Inflammatory macrophage treated with lipopolysaccharide for 1 hour (primary cell): ENCODE results near the gene ELOVL3.

Experiments
- DNase-seq, 2 donors: peaks; one replicate each; pipeline ENCODE4 v3.0.0-alpha.2; 2020 to 2022

Gene ELOVL3

DNA sequence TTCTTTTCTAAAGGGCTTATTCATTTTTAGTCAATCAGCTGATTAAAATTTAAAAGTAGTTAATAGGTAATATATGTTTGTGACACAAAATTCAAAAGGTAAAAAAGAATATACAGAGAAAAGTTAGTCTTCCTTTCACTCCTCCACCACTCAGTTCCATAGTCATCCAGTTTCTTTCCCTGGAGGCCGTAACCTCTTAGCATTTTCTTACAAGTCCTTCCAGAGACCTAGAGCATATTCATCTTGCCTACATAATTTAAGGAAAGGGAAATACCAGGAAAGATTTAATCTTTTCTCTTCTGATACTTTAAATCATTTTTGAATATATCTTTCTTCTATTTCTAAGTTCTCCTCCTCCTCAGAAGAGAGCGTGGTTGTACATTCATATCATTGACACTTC, 29.3 kb downstream of the ELOVL3 start:
- DNase-seq, result no peak

DNA sequence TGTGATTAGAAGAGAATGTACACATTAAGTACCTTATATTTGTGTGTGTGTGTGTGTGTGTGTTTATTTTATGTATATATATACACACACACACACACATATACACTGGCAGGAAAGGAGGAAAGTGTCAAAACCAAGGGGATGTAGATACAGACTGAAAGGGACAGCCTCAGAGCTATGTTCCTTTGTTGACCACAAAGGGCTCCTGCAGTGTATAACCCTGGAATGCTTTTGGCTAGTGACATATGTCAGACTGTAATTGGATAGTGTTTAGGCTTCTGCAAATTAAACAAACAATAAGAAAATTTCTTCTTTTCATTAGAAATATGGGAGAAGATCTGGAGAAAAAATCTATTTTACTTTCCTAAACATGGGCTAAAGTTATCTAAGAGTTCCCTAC, 35.1 kb downstream of the ELOVL3 start:
- no peak for DNase-seq

GRCh38 chr10:102261842-102262241, 35.7 kb downstream of the ELOVL3 start:
- no peak for DNase-seq

DNA sequence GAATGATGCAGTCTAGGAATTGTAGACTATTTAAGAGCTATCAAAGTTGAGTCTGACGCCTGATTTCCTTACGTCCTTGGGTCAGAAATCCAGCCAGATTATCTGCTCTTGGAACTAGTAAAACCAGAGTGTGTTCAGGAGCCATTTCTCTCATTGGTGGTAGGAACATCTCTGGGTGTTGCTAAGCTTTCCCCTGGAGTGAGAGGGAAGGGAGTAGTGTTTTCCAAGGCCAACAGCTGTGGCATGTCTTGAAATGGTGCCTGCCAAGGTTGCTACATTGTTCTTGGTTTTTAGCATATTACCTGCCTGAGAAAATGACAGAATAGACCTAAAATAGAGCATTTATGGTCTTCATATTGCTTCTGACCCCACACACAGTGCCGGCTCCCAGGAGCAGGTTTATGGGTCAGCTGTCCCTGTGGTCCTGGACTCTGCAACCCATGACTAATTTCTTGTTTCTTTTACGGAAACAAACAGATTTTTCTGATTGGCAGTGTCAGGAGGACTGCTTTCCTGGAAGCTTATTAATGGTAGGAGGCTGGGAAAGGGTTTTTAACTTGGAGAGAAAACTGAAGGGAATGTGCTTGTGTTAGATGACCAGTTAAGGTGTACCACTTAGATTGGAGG, 36.8 kb downstream of the ELOVL3 start:
- DNase-seq, result no peak

- DNase-seq, result no peak
Measured at GRCh38 chr10:102264371-102264770, 38.3 kb downstream of the ELOVL3 start.

- DNase-seq, result no peak
Measured at GRCh38 chr10:102266670-102267069, 40.6 kb downstream of the ELOVL3 start.

DNA sequence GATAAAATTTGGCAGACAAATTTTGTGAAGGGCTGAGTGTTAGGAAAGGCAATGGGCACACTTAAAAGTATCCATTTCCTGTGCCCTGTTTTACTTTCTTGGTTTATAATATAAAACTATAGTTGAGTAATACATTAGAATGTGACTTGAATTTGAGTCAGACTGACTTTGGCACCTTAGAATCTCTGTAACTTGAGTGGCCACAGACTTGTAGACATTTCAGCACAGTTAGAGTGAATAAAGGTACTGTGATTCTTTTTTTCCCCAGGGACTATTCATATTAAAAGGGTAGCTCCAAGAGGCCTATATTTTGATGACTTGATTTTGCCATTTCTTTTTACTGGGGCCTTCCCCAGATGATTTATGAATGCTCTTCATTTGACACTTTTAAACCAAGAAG, 41.6 kb downstream of the ELOVL3 start:
- DNase-seq, result no peak

- no peak for DNase-seq
Measured at GRCh38 chr10:102268375-102268888, 42.3 kb downstream of the ELOVL3 start.

- DNase-seq, result peak; percentile 9 to 12
Measured at GRCh38 chr10:102269017-102269416, 42.9 kb downstream of the ELOVL3 start.

GRCh38 chr10:102274062-102274461, 48.0 kb downstream of the ELOVL3 start:
- no peak for DNase-seq

DNA sequence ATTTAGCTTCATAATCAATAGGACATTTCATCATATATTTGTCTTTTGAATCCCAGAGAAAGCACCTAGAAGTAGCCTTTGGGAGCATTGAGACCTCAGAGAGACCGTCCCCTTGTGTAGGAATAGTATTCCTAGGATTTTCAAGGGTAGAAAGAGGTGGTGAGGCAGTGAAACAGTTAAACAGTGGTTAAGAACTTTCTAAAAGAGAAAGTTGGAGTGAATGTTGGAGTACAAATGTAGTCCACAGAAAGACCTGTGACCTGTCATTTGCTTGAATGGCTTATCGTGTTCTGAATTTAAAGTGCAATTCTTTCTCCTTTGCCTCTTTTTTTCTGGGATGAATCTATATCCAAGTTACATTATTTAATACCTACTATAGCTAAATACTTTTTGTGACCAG, 49.2 kb downstream of the ELOVL3 start:
- no peak for DNase-seq

GRCh38 chr10:102279104-102279503, 53.0 kb downstream of the ELOVL3 start:
- DNase-seq, result no peak
